OCI-LY7 (cell line): ENCODE measurements around the gene TMEM164.

Experiments
- CTCF ChIP-seq: fragments of 200-600 bp; sonication (generic); conservative IDR thresholded peaks from 2 replicates; pipeline ENCODE4 v1.5.1; 2014; ENCODE audit warnings: mild to moderate bottlenecking, antibody characterized with exemption, low read length, moderate library complexity, mixed read lengths
- EZH2phosphoT487 ChIP-seq: fragments of 200-600 bp; sonication (generic); IDR thresholded peaks from 2 replicates; pipeline ENCODE4 v1.6.1; 2018; ENCODE audit warnings: low read depth, borderline replicate concordance, mild to moderate bottlenecking, mixed run types, antibody characterized with exemption, low read length, moderate library complexity, mixed read lengths

- peak; percentile 71 for TF ChIP-seq CTCF
- no peak for TF ChIP-seq EZH2phosphoT487
Measured at GRCh38 chrX:110146521-110146920, 143.6 kb downstream of the TMEM164 start.
